HEK293T (cell line): ENCODE data around the gene KLRC4.
"Not testable (repeated sequence)": the region's sequence is repeated elsewhere in the genome, so short reads cannot be mapped to it uniquely, and the experiment has no call there.

Source experiments
- CTCF ChIA-PET: fragments of 350-600 bp; formaldehyde crosslinking; extraction: SDS; loops from one replicate; lab custom pipeline; 2021; ENCODE audit warnings: antibody characterized with exemption, inconsistent platforms; lab: Yijun Ruan, JAX
- POLR2A ChIA-PET: fragments of 350-600 bp; formaldehyde crosslinking; extraction: SDS; loops from one replicate; lab custom pipeline; 2020; ENCODE audit warnings: antibody characterized with exemption, inconsistent platforms; lab: Yijun Ruan, JAX
- DNase-seq: peaks from one replicate; pipeline ENCODE4 v3.0.0; 2012; ENCODE audit warnings: mixed read lengths; ENCODE audit errors: extremely low spot score
- ARNT ChIP-seq: fragments of 450-650 bp; IDR thresholded peaks from 2 replicates; pipeline ENCODE4 v1.6.1; 2017; ENCODE audit warnings: mild to moderate bottlenecking
- BHLHE40 ChIP-seq: fragments of 450-650 bp; IDR thresholded peaks from 2 replicates; pipeline ENCODE4 v1.6.1; 2016; ENCODE audit warnings: mild to moderate bottlenecking, moderate library complexity, borderline replicate concordance
- CTBP1 ChIP-seq: fragments of 450-650 bp; IDR thresholded peaks from 2 replicates; pipeline ENCODE4 v1.6.1; 2016; ENCODE audit warnings: borderline replicate concordance
- ELF4 ChIP-seq: fragments of 450-650 bp; IDR thresholded peaks from 2 replicates; pipeline ENCODE4 v1.6.1; 2017; ENCODE audit warnings: antibody characterized with exemption
- FOXA1 ChIP-seq: fragments of 450-650 bp; IDR thresholded peaks from 2 replicates; pipeline ENCODE4 v1.6.1; 2016; ENCODE audit warnings: mild to moderate bottlenecking
- FOXK2 ChIP-seq: fragments of 450-650 bp; IDR thresholded peaks from 2 replicates; pipeline ENCODE4 v1.6.1; 2016; ENCODE audit warnings: mild to moderate bottlenecking
- FOXM1 ChIP-seq: fragments of 450-650 bp; IDR thresholded peaks from 2 replicates; pipeline ENCODE4 v1.6.1; 2017; ENCODE audit warnings: mild to moderate bottlenecking, borderline replicate concordance
- HDGF ChIP-seq: fragments of 450-650 bp; IDR thresholded peaks from 2 replicates; pipeline ENCODE4 v1.6.1; 2017; ENCODE audit warnings: antibody characterized with exemption, borderline replicate concordance
- L3MBTL2 ChIP-seq: fragments of 450-650 bp; conservative IDR thresholded peaks from 2 replicates; pipeline ENCODE4 v1.6.1; 2016; ENCODE audit warnings: mild to moderate bottlenecking
- LEF1 ChIP-seq: fragments of 450-650 bp; IDR thresholded peaks from 2 replicates; pipeline ENCODE4 v1.6.1; 2017; ENCODE audit warnings: mild to moderate bottlenecking, borderline replicate concordance
- NFRKB ChIP-seq: fragments of 450-650 bp; IDR thresholded peaks from 2 replicates; pipeline ENCODE4 v1.6.1; 2016; ENCODE audit warnings: mild to moderate bottlenecking, moderate library complexity
- SP1 ChIP-seq: fragments of 450-650 bp; IDR thresholded peaks from 2 replicates; pipeline ENCODE4 v1.6.1; 2017
- SUZ12 ChIP-seq: fragments of 450-650 bp; IDR thresholded peaks from 2 replicates; pipeline ENCODE4 v1.6.1; 2016; ENCODE audit warnings: mild to moderate bottlenecking
- TARDBP ChIP-seq: fragments of 450-650 bp; IDR thresholded peaks from 2 replicates; pipeline ENCODE4 v1.6.1; 2016
- ZNF384 ChIP-seq: fragments of 450-650 bp; IDR thresholded peaks from 2 replicates; pipeline ENCODE4 v1.6.1; 2016
- TF ChIP-seq, protein P1 (sequence below): fragments of 450-650 bp; IDR thresholded peaks from 2 replicates; pipeline ENCODE4 v1.6.1; 2016

Gene KLRC4

DNA sequence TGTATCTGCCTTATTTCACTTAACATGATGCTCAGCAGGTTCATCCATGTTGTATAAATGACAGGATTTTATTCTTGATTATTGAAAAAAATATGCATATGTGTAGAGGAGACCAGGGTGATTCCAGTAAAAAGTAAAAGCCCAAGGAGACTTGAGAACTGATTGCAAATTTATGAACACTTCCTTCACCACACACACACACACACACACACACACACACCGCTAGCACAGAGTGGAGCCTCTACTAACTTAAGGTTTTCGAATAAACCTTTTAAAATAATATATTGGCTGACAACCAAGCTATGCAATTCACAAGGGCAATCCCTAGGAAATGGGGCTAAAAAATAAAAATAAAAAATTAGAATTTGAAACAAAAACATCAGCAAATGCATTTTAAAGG lies 11.4 kb downstream of the KLRC4 start:
- ChIA-PET CTCF (no interaction called here), POLR2A (no interaction called here)
- no peak for DNase-seq
- TF ChIP-seq HDGF (no peak), FOXK2 (no peak), FOXM1 (no peak), SUZ12 (no peak), TARDBP (no peak), LEF1 (no peak)

DNA sequence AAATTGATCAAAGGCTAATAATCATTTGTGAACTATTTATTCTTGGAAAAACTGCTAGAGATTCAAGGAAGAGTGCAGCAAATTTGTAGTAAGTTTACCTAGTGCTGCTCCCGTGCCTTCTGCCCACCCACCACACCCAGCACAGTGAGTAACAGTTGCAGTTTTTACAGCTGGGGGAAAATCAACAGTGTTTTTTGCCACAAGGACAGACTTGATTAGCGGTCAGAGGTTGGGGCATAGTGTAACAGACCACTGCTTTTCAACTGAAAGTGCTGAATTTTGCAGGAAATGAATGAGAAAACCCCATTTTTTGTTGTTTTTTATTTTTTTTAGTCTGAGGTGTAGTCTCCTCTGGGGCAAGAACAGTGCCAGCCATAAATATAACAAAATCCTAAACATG lies 12.3 kb downstream of the KLRC4 start:
- POLR2A ChIA-PET = interaction anchor here (1.3 kb wide), 1 partner anchor 32 kb away, joined by 7 read pairs; no protein-coding TSS in a partner anchor
- no peak for TF ChIP-seq LEF1
- no peak for TF ChIP-seq CTBP1
- TF ChIP-seq FOXM1 = no peak
- no peak for TF ChIP-seq L3MBTL2
- TF ChIP-seq BHLHE40 = no peak
- no peak for TF ChIP-seq SP1
- TF ChIP-seq FOXA1 = no peak
- TF ChIP-seq ZNF384 = no peak
- TF ChIP-seq SUZ12 = no peak
- no peak for TF ChIP-seq HDGF
- no peak for DNase-seq
- CTCF ChIA-PET = no interaction called here

DNA sequence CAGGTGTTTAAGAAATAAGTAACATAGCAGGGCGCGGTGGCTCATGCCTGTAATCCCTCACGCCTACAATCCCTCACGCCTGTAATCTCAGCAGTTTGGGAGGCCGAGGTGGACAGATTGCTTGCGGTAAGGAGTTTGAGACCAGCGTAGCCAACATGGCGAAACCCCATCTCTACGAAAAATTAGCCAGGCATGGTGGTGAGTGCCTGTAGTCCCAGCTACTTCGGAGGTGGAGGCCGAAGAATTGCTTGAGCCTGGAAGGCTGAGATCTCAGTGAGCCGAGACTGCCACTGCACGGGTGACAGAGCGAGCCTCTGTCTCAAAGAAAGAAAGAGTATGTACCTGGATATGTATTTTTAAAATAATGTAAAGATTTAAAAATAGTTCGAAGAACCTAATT lies 13.4 kb downstream of the KLRC4 start:
- POLR2A ChIA-PET = interaction anchor here (1.0 to 1.1 kb wide), 3 partner anchors 16 to 35 kb away, joined by 3 to 9 read pairs (median 3); no protein-coding TSS in a partner anchor
- not testable (repeated sequence) for DNase-seq
- CTCF ChIA-PET = interaction anchor here (0.6 kb wide), 1 partner anchor 31 kb away, joined by 3 read pairs; no protein-coding TSS in a partner anchor

DNA sequence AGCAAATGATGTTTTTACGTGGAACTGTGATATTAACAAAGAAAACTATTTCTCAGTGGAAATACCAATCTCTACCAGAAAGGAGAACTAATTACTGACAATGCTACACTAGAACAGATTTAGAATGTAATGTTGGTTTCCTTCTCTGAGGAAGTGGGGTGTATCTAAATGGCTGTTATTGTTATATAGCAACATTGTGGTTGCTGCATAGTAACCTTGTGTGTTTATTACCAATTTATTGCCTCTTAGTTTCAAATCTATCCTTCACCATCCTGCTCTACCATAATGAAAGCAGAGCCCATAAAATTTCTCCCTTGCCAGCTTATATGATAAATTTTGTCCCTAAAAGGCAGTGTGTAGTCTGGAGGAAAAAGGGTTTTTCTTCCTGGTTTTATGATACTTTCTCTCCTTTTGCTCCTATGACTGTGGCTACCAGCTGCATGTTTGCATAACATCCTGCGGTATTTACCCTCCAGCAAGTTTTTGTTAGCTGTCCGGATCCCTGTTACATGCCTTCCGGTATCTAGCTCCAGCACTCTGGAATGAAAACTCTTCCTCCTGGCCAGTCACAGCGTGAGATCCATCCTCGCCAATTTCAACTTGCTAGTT lies 14.1 kb downstream of the KLRC4 start:
- TF ChIP-seq, protein P1, sequence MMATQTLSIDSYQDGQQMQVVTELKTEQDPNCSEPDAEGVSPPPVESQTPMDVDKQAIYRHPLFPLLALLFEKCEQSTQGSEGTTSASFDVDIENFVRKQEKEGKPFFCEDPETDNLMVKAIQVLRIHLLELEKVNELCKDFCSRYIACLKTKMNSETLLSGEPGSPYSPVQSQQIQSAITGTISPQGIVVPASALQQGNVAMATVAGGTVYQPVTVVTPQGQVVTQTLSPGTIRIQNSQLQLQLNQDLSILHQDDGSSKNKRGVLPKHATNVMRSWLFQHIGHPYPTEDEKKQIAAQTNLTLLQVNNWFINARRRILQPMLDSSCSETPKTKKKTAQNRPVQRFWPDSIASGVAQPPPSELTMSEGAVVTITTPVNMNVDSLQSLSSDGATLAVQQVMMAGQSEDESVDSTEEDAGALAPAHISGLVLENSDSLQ = no peak
- TF ChIP-seq LEF1 = no peak
- no peak for TF ChIP-seq TARDBP
- TF ChIP-seq ZNF384 = no peak
- TF ChIP-seq HDGF = no peak
- TF ChIP-seq L3MBTL2 = no peak
- no peak for TF ChIP-seq BHLHE40
- peak; percentile 41 for DNase-seq
- ChIA-PET CTCF (interaction anchor here (0.8 kb wide), 1 partner anchor 29 kb away, joined by 4 read pairs; no protein-coding TSS in a partner anchor), POLR2A (interaction anchor here (1.0 to 1.1 kb wide), 3 partner anchors 17 to 35 kb away, joined by 3 to 9 read pairs (median 3); no protein-coding TSS in a partner anchor)

DNA sequence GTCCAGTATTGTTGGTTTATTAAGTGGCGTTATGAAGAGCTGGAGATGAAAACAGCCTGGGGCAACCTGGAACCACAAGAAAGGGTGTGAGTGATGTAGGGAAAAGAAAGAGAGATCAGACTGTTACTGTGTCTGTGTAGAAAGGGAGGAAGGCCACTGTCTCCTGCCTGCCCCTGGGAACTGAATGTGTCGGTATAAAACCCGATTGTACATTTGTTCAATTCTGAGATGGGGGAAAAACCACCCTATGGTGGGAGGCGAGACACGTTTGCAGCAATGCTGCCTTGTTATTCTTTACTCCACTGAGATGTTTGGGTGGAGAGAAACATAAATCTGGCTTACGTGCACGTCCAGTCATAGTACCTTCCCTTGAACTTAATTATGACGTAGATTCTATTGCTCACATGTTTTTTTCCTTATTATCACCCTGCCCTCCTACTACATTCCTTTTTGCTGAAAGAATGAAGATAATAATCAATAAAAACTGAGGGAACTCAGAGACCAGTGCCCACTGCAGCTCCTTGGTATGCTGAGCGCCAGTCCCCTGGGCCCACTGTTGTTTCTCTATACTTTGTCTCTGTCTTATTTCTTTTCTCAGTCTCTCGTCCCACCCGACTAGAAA lies 14.9 kb downstream of the KLRC4 start:
- POLR2A ChIA-PET, DNase-seq: not testable (repeated sequence)
- CTCF ChIA-PET = interaction anchor here (0.6 kb wide), 1 partner anchor 29 kb away, joined by 3 read pairs; no protein-coding TSS in a partner anchor

DNA sequence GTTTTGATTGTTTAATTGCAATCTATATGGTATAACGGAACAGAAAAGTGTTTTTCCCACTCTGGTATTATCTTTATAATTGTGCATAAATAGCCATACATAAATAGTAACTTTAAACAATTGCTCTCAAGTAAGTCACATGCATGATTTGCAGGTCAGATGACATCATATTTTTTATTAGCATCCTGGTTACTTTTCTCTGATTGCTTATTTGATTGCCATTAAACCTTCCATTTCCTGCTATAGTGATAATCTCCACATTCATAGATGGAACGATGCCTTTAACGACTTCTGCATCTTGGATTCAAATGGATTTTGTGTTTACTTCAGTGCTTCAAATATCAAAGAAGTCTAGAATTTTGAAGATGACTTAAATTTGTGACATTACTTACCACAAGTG lies 16.3 kb downstream of the KLRC4 start:
- no peak for DNase-seq
- ChIA-PET CTCF (no interaction called here), POLR2A (no interaction called here)
- TF ChIP-seq L3MBTL2 = no peak
- TF ChIP-seq NFRKB = no peak
- TF ChIP-seq SUZ12 = no peak
- TF ChIP-seq ARNT = no peak
- no peak for TF ChIP-seq LEF1
- no peak for TF ChIP-seq HDGF
- TF ChIP-seq, protein P1 = no peak
- no peak for TF ChIP-seq CTBP1
- TF ChIP-seq FOXK2 = no peak
- TF ChIP-seq ELF4 = no peak
- no peak for TF ChIP-seq BHLHE40

DNA sequence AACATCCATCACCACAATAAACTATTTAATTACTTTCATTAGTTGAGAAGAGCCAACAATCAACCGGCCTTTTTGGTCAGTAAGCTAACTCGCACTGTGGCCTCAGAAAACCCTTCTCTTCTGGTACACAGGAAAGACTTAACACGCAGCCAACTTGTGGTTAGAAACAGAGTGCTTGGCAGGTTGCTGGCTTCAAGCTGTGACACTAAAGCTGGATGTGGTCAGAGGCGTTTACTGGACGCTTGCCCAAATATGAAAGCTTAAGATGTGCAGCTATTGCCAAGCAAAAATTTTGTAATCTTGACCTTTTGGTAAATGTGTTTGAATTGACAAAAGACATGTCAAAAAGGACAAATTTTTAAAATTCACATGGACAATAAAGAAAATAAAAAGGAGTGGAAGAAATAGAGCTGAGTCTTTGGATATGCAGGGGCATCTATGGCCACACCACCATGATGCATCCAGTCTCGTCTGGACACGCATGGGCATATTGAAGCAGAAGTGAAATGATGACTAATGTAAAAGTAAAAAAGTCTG lies 17.1 kb downstream of the KLRC4 start:
- peak; percentile 42 for DNase-seq
- CTCF ChIA-PET = interaction anchor here (0.6 kb wide), 1 partner anchor 26 kb away, joined by 3 read pairs; no protein-coding TSS in a partner anchor

DNA sequence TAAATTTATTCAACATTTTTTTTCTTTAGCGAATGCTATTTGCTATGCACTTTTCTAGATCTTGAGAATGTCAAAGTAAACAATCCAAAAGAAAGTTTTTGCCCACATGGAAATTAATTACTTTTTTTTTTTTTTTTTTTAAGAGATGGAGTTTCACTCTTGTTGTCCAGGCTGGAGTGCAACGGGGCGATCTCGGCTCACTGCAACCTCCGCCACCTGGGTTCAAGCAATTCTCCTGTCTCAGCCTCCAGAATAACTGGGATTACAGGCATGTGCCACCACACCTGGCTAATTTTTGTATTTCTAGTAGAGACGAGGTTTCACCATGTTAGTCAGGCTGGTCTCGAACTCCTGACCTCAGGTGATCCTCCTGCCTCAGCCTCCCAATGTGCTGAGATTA lies 18.6 kb downstream of the KLRC4 start:
- DNase-seq, CTCF ChIA-PET, POLR2A ChIA-PET: not testable (repeated sequence)

More for the DNA sequence above, 17.1 kb downstream of the KLRC4 start:
- no peak for TF ChIP-seq ARNT
- TF ChIP-seq FOXA1 = no peak
- no peak for TF ChIP-seq TARDBP
- TF ChIP-seq CTBP1 = no peak
- POLR2A ChIA-PET = no interaction called here
